Calu3 (cell line): ENCODE measurements around the gene RNF182. TPM values are rescaled to one million over a fixed set of nuclear protein-coding genes. Genes with fewer than 3 reads are reported as not detected.

Experiments used
- BruUV-seq: library from RNA; stranded (reverse); fragments of 400-500 nt; replicated peaks from 2 replicates; lab custom pipeline; 2021; lab: Mats Ljungman, UMichigan
- CTCF ChIA-PET: fragments of 300-600 bp; sonication (Branson Sonifier 250); formaldehyde crosslinking; loops from one replicate; lab custom pipeline; 2022; ENCODE audit warnings: antibody characterized with exemption; lab: Charles Lee
- DNase-seq: peaks from one replicate; pipeline ENCODE4 v3.0.0; 2022
- H3K27ac Mint-ChIP-seq: one replicate; pipeline ENCODE4 v1.8.0; 2022; ENCODE audit warnings: mixed read lengths; ENCODE audit not compliant: unreplicated experiment
- H3K27me3 Mint-ChIP-seq: one replicate; pipeline ENCODE4 v1.8.0; 2022; ENCODE audit warnings: mixed read lengths; ENCODE audit not compliant: unreplicated experiment
- H3K36me3 Mint-ChIP-seq: one replicate; pipeline ENCODE4 v1.8.0; 2022; ENCODE audit warnings: mild to moderate bottlenecking, moderate library complexity, mixed read lengths; ENCODE audit not compliant: insufficient read depth, unreplicated experiment
- H3K4me1 Mint-ChIP-seq: one replicate; pipeline ENCODE4 v1.8.0; 2022; ENCODE audit warnings: mild to moderate bottlenecking, low read depth, mixed read lengths; ENCODE audit not compliant: unreplicated experiment
- H3K4me3 Mint-ChIP-seq: one replicate; pipeline ENCODE4 v1.8.0; 2022; ENCODE audit warnings: mild to moderate bottlenecking, low read depth, moderate library complexity, mixed read lengths; ENCODE audit not compliant: unreplicated experiment
- H3K9me3 Mint-ChIP-seq: one replicate; pipeline ENCODE4 v1.8.0; 2022; ENCODE audit warnings: low read depth, mixed read lengths; ENCODE audit not compliant: unreplicated experiment
- intact Hi-C: fragments of 100-400 bp; cut with micrococcal nuclease; formaldehyde crosslinking; loops from one replicate; pipeline ENCODE4 v1.10.0; 2022; ENCODE audit not compliant: unreplicated experiment
- total RNA-seq: library from RNA; stranded (reverse); gene quantifications from 2 replicates; pipeline ENCODE4 v1.2.3, GENCODE V29; 2022
- TF ChIP-seq, protein P1 (sequence below): fragments of 200-600 bp; IDR thresholded peaks from one replicate; pipeline ENCODE4 v1.8.0; 2022; ENCODE audit warnings: antibody characterized with exemption; ENCODE audit not compliant: unreplicated experiment

Gene RNF182
- total RNA-seq, 1 experiment from 2014 or later: 1.1 TPM

- Mint-ChIP-seq H3K27me3 (peaks cover 10% of the 10 kb centered on the region), H3K36me3 (no peaks in the 10 kb centered on the region), H3K4me1 (peaks cover 7% of the 10 kb centered on the region), H3K4me3 (no peak overlapping the region), H3K27ac (no peak overlapping the region), H3K9me3 (no peaks in the 10 kb centered on the region)
- CTCF ChIA-PET: no interaction called here
- TF ChIP-seq, protein P1, sequence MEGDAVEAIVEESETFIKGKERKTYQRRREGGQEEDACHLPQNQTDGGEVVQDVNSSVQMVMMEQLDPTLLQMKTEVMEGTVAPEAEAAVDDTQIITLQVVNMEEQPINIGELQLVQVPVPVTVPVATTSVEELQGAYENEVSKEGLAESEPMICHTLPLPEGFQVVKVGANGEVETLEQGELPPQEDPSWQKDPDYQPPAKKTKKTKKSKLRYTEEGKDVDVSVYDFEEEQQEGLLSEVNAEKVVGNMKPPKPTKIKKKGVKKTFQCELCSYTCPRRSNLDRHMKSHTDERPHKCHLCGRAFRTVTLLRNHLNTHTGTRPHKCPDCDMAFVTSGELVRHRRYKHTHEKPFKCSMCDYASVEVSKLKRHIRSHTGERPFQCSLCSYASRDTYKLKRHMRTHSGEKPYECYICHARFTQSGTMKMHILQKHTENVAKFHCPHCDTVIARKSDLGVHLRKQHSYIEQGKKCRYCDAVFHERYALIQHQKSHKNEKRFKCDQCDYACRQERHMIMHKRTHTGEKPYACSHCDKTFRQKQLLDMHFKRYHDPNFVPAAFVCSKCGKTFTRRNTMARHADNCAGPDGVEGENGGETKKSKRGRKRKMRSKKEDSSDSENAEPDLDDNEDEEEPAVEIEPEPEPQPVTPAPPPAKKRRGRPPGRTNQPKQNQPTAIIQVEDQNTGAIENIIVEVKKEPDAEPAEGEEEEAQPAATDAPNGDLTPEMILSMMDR: no peak
- intact Hi-C loops: no loop called here
- no TSS peak for BruUV-seq
- DNase-seq: no peak
Measured at GRCh38 chr6:14026831-14027539, 102.2 kb downstream of the RNF182 start.

DNA sequence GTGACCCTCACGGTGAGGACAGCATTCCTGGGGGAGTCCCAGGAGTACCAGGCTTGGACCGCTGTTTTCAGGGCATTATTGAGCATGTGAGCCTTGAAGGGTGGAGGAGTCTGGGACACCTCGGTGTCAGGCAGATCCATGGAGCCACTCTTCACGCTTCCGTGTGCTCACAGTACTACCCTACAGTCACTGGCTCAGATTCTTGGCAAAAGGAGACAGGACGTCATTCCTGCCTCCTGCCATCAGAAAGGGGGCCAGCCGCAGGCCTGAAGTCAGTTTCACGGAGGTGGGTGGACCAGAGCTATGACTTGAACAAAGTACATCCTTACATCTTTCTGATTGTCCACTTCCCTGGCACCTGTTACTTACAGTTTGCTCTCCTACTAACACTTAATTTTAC, 103.9 kb downstream of the RNF182 start:
- peaks cover 7% of the 10 kb centered on the region for H3K4me1 Mint-ChIP-seq
- intact Hi-C loops: no loop called here
- DNase-seq: no peak
- CTCF ChIA-PET: no interaction called here
- H3K9me3 Mint-ChIP-seq: no peaks in the 10 kb centered on the region
- H3K27me3 Mint-ChIP-seq: peaks cover 11% of the 10 kb centered on the region
- TF ChIP-seq, protein P1: no peak
- no peaks in the 10 kb centered on the region for H3K36me3 Mint-ChIP-seq
- no TSS peak for BruUV-seq
- no peak overlapping the region for H3K27ac Mint-ChIP-seq
- H3K4me3 Mint-ChIP-seq: no peak overlapping the region

GRCh38 chr6:14029605-14030004, 104.9 kb downstream of the RNF182 start:
- no peak overlapping the region for H3K27ac Mint-ChIP-seq
- H3K9me3 Mint-ChIP-seq: no peaks in the 10 kb centered on the region
- intact Hi-C loops: no loop called here
- TF ChIP-seq, protein P1: no peak
- H3K36me3 Mint-ChIP-seq: no peaks in the 10 kb centered on the region
- H3K4me1 Mint-ChIP-seq: no peaks in the 10 kb centered on the region
- H3K4me3 Mint-ChIP-seq: no peak overlapping the region
- peaks cover 11% of the 10 kb centered on the region for H3K27me3 Mint-ChIP-seq
- CTCF ChIA-PET: interaction anchor here (0.8 kb wide), 1 partner anchor 8 kb away, joined by 3 read pairs; no protein-coding TSS in a partner anchor
- DNase-seq: no peak
- BruUV-seq: no TSS peak

Other genes starting within 250 kb of the RNF182 start
- gene RANBP9, start 213.1 kb upstream of the RNF182 start, total RNA-seq: 17.8 and 20.4 TPM in 2 replicates
- 16.3 and 16.4 TPM in 2 replicates for gene MCUR1, start 110.4 kb upstream of the RNF182 start, total RNA-seq
- gene CD83, start 192.8 kb downstream of the RNF182 start, total RNA-seq: 5.1 and 6.5 TPM in 2 replicates